Ishikawa (cell line): ENCODE data around the gene RYR2.

Experiments
- CEBPB ChIP-seq: IDR thresholded peaks from 2 replicates; pipeline ENCODE4 v1.6.1; 2012
- CREB1 ChIP-seq: IDR thresholded peaks from 2 replicates; pipeline ENCODE4 v1.6.1; 2012; ENCODE audit warnings: low read depth
- EGR1 ChIP-seq: IDR thresholded peaks from 2 replicates; pipeline ENCODE4 v1.6.1; 2012
- EP300 ChIP-seq: IDR thresholded peaks from 2 replicates; pipeline ENCODE4 v1.6.1; 2012; ENCODE audit warnings: borderline replicate concordance
- FOXM1 ChIP-seq: IDR thresholded peaks from 2 replicates; pipeline ENCODE4 v1.6.1; 2012; ENCODE audit warnings: low read depth, borderline replicate concordance
- MAX ChIP-seq: IDR thresholded peaks from 2 replicates; pipeline ENCODE4 v1.6.1; 2012
- NFIC ChIP-seq: IDR thresholded peaks from 2 replicates; pipeline ENCODE4 v1.6.1; 2012
- RAD21 ChIP-seq: IDR thresholded peaks from 2 replicates; pipeline ENCODE4 v1.6.1; 2012; ENCODE audit warnings: low read depth
- TAF1 ChIP-seq: IDR thresholded peaks from 2 replicates; pipeline ENCODE4 v1.6.1; 2012; ENCODE audit warnings: low read depth, mild to moderate bottlenecking
- TCF12 ChIP-seq: IDR thresholded peaks from 2 replicates; pipeline ENCODE4 v1.6.1; 2012; ENCODE audit warnings: low read depth
- TEAD4 ChIP-seq: IDR thresholded peaks from 2 replicates; pipeline ENCODE4 v1.6.1; 2012
- USF1 ChIP-seq: IDR thresholded peaks from 2 replicates; pipeline ENCODE4 v1.6.1; 2012
- YY1 ChIP-seq: IDR thresholded peaks from 2 replicates; pipeline ENCODE4 v1.6.1; 2012; ENCODE audit warnings: low read depth
- ZBTB7A ChIP-seq: IDR thresholded peaks from 2 replicates; pipeline ENCODE4 v1.6.1; 2012; ENCODE audit warnings: low read depth
- TF ChIP-seq, protein P1 (sequence below): IDR thresholded peaks from 2 replicates; pipeline ENCODE4 v1.6.1; 2012; ENCODE audit warnings: low read depth, mild to moderate bottlenecking

RYR2 gene

GRCh38 chr1:237070519-237070918 is 28.5 kb downstream of the RYR2 start:
- TF ChIP-seq RAD21 (no peak), FOXM1 (no peak), TCF12 (no peak), NFIC (no peak), CEBPB (no peak), CREB1 (no peak), TAF1 (no peak), ZBTB7A (no peak)

GRCh38 chr1:237071641-237072420 is 29.8 kb downstream of the RYR2 start:
- TF ChIP-seq CREB1 (no peak), MAX (no peak), EGR1 (no peak), NFIC (no peak), CEBPB (no peak), FOXM1 (no peak), TEAD4 (no peak), EP300 (no peak), USF1 (no peak), TCF12 (no peak), TAF1 (no peak), RAD21 (no peak), YY1 (no peak), ZBTB7A (no peak)
- TF ChIP-seq, protein P1, sequence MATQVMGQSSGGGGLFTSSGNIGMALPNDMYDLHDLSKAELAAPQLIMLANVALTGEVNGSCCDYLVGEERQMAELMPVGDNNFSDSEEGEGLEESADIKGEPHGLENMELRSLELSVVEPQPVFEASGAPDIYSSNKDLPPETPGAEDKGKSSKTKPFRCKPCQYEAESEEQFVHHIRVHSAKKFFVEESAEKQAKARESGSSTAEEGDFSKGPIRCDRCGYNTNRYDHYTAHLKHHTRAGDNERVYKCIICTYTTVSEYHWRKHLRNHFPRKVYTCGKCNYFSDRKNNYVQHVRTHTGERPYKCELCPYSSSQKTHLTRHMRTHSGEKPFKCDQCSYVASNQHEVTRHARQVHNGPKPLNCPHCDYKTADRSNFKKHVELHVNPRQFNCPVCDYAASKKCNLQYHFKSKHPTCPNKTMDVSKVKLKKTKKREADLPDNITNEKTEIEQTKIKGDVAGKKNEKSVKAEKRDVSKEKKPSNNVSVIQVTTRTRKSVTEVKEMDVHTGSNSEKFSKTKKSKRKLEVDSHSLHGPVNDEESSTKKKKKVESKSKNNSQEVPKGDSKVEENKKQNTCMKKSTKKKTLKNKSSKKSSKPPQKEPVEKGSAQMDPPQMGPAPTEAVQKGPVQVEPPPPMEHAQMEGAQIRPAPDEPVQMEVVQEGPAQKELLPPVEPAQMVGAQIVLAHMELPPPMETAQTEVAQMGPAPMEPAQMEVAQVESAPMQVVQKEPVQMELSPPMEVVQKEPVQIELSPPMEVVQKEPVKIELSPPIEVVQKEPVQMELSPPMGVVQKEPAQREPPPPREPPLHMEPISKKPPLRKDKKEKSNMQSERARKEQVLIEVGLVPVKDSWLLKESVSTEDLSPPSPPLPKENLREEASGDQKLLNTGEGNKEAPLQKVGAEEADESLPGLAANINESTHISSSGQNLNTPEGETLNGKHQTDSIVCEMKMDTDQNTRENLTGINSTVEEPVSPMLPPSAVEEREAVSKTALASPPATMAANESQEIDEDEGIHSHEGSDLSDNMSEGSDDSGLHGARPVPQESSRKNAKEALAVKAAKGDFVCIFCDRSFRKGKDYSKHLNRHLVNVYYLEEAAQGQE: no peak

GRCh38 chr1:237074371-237075117 is 32.6 kb downstream of the RYR2 start:
- no peak for TF ChIP-seq NFIC
- no peak for TF ChIP-seq TCF12
- TF ChIP-seq YY1: no peak
- TF ChIP-seq ZBTB7A: no peak
- TF ChIP-seq FOXM1: no peak

- TF ChIP-seq CREB1: no peak
- no peak for TF ChIP-seq EP300
- TF ChIP-seq YY1: no peak
- TF ChIP-seq EGR1: no peak
- TF ChIP-seq RAD21: no peak
- TF ChIP-seq NFIC: no peak
- TF ChIP-seq, protein P1: no peak
- TF ChIP-seq CEBPB: no peak
Measured at GRCh38 chr1:237084341-237085077, 42.5 kb downstream of the RYR2 start.

DNA sequence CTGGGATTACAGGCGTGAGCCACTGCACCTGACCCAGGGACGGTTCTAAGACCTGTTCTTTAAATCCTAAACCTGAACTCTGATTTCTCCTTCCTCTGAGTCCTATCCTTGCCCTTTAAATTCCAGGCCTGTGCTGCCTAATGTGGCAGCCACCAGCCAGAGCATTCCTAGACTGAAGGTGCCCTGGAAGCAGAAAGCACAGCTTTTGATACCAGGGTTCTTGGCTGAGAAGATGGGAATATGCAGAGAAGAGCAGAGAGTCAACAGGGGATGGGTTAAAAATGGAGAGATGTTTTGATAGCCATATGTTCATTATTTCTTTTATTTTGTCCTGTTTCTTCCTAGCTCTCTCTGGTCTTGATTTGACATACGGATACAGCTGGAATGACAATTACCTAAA is 49.7 kb downstream of the RYR2 start:
- TF ChIP-seq RAD21: no peak
- TF ChIP-seq CEBPB: no peak
- no peak for TF ChIP-seq EP300
- TF ChIP-seq MAX: no peak
- TF ChIP-seq TCF12: no peak
- no peak for TF ChIP-seq YY1
- no peak for TF ChIP-seq ZBTB7A
- TF ChIP-seq FOXM1: no peak
- no peak for TF ChIP-seq TEAD4
- TF ChIP-seq NFIC: no peak
- no peak for TF ChIP-seq EGR1
- no peak for TF ChIP-seq TAF1
- no peak for TF ChIP-seq USF1
- no peak for TF ChIP-seq CREB1
- TF ChIP-seq, protein P1: no peak
